Smooth muscle cell (in vitro differentiated cells): Measurements from ENCODE around the gene DAB1. TPM values are rescaled to one million over a fixed set of nuclear protein-coding genes. Genes with fewer than 3 reads are reported as not detected.

Experiments used
- DNase-seq: peaks from one replicate; lab custom pipeline; 2025; ENCODE audit not compliant: unreplicated experiment; lab: John Stamatoyannopoulos, UW
- H2AFZ ChIP-seq: fragments of 200-600 bp; sonication (generic); 2 replicates; pipeline ENCODE4 v1.6.0; 2016; ENCODE audit warnings: antibody characterized with exemption, low read depth, mild to moderate bottlenecking
- H3F3A ChIP-seq: fragments of 200-600 bp; sonication (generic); 2 replicates; pipeline ENCODE4 v1.6.0; 2017; ENCODE audit warnings: antibody characterized with exemption, low read depth
- H3K27ac ChIP-seq: fragments of 200-600 bp; sonication (generic); 2 replicates; pipeline ENCODE4 v1.5.1; 2016; ENCODE audit warnings: low read depth, mild to moderate bottlenecking
- H3K27me3 ChIP-seq: fragments of 200-600 bp; sonication (generic); 2 replicates; pipeline ENCODE4 v1.6.1; 2016; ENCODE audit warnings: low read depth, mild to moderate bottlenecking
- H3K36me3 ChIP-seq: fragments of 200-600 bp; sonication (generic); 2 replicates; pipeline ENCODE4 v1.5.1; 2016; ENCODE audit warnings: low read depth
- H3K4me1 ChIP-seq: fragments of 200-600 bp; sonication (generic); 2 replicates; pipeline ENCODE4 v1.5.1; 2016; ENCODE audit warnings: low read depth
- H3K4me2 ChIP-seq: fragments of 200-600 bp; sonication (generic); 2 replicates; pipeline ENCODE4 v1.6.0; 2016; ENCODE audit warnings: mild to moderate bottlenecking
- H3K4me3 ChIP-seq: fragments of 200-600 bp; sonication (generic); 2 replicates; pipeline ENCODE4 v1.5.1; 2016; ENCODE audit warnings: mild to moderate bottlenecking
- H3K79me2 ChIP-seq: fragments of 200-600 bp; sonication (generic); 2 replicates; pipeline ENCODE4 v1.6.0; 2016; ENCODE audit warnings: low read depth, mild to moderate bottlenecking
- H3K9ac ChIP-seq: fragments of 200-600 bp; sonication (generic); 2 replicates; pipeline ENCODE4 v1.6.0; 2016; ENCODE audit warnings: low read depth
- H3K9me3 ChIP-seq: fragments of 200-600 bp; sonication (generic); replicated peaks from 2 replicates; pipeline ENCODE4 v1.5.1; 2016; ENCODE audit warnings: low read depth
- H4K20me1 ChIP-seq: fragments of 200-600 bp; sonication (generic); 2 replicates; pipeline ENCODE4 v1.6.0; 2016; ENCODE audit warnings: low read depth
- WGBS: methylation state at CpG from one replicate; pipeline ENCODE4 v1.1.7; 2016; ENCODE audit warnings: low lambda C conversion rate; 5-methylcytosine and 5-hydroxymethylcytosine counted together
- polyA plus RNA-seq: library from polyadenylated mRNA; unstranded; fragments of >200 nt; fragmentation: Nextera tagmentation; extraction: Ambion mirVana; gene quantifications from 2 replicates; pipeline ENCODE4 v1.2.1, GENCODE V29; 2016
- total RNA-seq: library from RNA; depleted of rRNA; stranded (reverse); fragments of >200 nt; gene quantifications from 2 replicates; pipeline ENCODE4 v1.2.3, GENCODE V29; 2014
- TF ChIP-seq, protein P1 (sequence below): fragments of 200-600 bp; sonication (generic); IDR thresholded peaks from 2 replicates; pipeline ENCODE4 v1.5.1; 2017; ENCODE audit warnings: borderline replicate concordance, mild to moderate bottlenecking, antibody characterized with exemption; ENCODE audit not compliant: insufficient read depth, poor library complexity, severe bottlenecking

The DAB1 gene
- total and polyA plus RNA-seq, 2 experiments from 2014 or later, result 0.22 to 0.30 TPM

DNA sequence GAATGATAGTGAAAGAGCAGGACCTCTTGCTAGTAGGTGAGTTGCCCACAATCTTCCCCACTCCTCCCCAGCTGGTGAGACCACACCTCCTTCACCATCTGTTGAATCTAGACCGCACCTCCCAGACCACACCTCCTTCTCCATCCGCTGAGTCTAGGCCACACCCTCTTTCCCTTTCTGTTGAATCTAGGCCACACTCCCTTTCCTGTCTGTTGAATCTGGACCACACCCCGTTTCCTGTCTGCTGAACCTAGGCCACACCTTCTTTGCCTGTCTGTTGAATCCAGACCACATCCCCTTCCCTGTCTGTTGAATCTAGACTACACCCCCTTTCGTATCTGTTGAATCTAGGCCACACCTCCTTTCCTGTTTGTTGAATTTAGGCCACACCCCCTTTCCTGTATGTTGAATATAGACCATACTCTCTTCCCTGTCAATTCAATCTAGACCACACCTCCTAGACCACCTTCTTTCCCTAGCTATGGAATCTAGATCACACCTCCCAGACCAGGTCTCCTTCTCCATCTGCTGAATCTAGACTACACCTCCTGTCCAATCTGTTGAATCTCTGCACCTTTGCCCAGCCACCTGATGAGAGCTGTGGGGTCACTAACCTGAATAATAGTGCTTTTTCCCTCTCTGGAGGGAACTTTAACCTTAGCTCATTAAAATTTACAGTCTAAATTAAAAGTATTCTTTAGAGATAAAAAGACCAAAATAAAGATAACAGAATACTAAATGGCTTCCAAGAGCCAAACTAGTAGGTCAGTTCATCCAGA is 116.3 kb downstream of the DAB1 start:
- H3K4me1 ChIP-seq, result no peaks in the 10 kb centered on the region
- no peaks in the 10 kb centered on the region for H3F3A ChIP-seq
- H3K4me2 ChIP-seq, result no peak overlapping the region
- no peaks in the 10 kb centered on the region for H3K79me2 ChIP-seq
- no peak for DNase-seq
- H3K36me3 ChIP-seq, result no peaks in the 10 kb centered on the region
- whole genome bisulfite sequencing, result 86% methylated on average over 4 of the region's 4 CpGs
- H3K4me3 ChIP-seq, result no peak overlapping the region
- no peak overlapping the region for H3K9ac ChIP-seq
- no peak overlapping the region for H2AFZ ChIP-seq
- H3K27me3 ChIP-seq, result no peaks in the 10 kb centered on the region
- no peaks in the 10 kb centered on the region for H4K20me1 ChIP-seq
- H3K27ac ChIP-seq, result no peak overlapping the region
- TF ChIP-seq, protein P1, sequence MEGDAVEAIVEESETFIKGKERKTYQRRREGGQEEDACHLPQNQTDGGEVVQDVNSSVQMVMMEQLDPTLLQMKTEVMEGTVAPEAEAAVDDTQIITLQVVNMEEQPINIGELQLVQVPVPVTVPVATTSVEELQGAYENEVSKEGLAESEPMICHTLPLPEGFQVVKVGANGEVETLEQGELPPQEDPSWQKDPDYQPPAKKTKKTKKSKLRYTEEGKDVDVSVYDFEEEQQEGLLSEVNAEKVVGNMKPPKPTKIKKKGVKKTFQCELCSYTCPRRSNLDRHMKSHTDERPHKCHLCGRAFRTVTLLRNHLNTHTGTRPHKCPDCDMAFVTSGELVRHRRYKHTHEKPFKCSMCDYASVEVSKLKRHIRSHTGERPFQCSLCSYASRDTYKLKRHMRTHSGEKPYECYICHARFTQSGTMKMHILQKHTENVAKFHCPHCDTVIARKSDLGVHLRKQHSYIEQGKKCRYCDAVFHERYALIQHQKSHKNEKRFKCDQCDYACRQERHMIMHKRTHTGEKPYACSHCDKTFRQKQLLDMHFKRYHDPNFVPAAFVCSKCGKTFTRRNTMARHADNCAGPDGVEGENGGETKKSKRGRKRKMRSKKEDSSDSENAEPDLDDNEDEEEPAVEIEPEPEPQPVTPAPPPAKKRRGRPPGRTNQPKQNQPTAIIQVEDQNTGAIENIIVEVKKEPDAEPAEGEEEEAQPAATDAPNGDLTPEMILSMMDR, result no peak
- no peaks in the 10 kb centered on the region for H3K9me3 ChIP-seq

DNA sequence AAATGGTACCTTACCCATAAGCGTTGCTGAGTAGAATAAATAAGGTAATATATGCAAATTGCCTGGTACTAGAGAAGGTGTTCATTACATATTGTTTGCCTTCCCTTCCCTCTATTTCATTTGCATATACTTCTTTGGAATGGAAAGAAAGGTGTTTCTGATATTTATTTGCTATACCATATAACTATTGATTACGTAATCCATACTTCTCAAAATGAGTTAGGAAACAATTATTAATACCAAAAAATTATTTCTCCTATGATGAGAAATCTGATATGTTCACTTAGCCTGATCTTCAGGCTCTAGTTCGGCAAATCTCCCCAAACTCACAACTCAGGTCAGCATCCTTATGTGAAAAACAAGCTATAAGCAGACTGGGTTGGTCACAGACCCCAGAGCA is 119.3 kb downstream of the DAB1 start:
- Histone ChIP-seq H3K4me2 (no peak overlapping the region), H2AFZ (no peak overlapping the region), H3K9me3 (no peaks in the 10 kb centered on the region), H3F3A (no peaks in the 10 kb centered on the region), H3K4me3 (no peak overlapping the region), H3K27ac (no peak overlapping the region), H3K79me2 (no peaks in the 10 kb centered on the region), H3K9ac (no peak overlapping the region), H3K36me3 (no peaks in the 10 kb centered on the region), H3K27me3 (no peaks in the 10 kb centered on the region), H3K4me1 (no peaks in the 10 kb centered on the region), H4K20me1 (no peaks in the 10 kb centered on the region)
- no peak for DNase-seq
- WGBS, result 92% methylated on average over 3 of the region's 3 CpGs
- TF ChIP-seq, protein P1, result no peak

DNA sequence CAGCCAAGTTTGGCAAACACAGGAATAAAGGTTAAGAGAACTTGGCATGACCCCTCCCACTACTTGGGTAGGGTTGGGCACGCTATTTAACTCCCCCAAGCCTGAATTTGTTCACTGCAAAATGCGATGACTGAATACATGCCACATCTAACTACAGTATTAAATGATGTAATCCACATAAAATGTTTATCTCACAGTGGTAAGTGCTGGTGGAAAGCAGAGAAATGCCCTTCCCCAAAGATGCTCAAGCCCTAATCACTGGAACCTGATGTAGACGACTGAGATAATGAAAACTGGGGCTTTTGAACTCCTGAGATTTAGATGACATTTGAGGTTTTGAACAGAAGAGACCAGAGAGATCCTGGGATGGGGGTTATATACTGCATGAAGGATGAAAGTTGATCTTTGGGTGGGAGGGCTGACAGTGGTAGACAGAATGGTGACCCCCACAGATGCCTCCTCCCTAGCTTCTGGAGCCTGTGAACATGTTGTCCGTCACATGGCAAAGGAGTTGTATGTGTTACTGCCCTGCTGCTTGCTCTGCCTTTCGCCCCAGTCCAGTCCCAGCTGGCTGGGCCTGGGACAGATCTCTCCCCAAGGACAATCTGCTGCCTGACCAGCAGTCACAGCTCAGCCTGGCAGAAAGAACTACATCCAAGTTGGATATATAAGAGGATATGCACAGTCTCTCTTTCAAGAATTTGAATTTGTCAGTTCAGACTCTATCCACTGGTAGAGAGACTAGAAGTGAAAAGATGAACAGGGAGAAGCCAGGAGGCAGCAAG is 120.9 kb downstream of the DAB1 start:
- TF ChIP-seq, protein P1, result no peak
- no peak overlapping the region for H3K9ac ChIP-seq
- no peak overlapping the region for H3K27ac ChIP-seq
- WGBS, result 77% methylated on average over 5 of the region's 5 CpGs
- H3K9me3 ChIP-seq, result no peaks in the 10 kb centered on the region
- DNase-seq, result no peak
- H3K36me3 ChIP-seq, result no peaks in the 10 kb centered on the region
- no peak overlapping the region for H3K4me2 ChIP-seq
- H3K4me1 ChIP-seq, result no peaks in the 10 kb centered on the region
- no peaks in the 10 kb centered on the region for H4K20me1 ChIP-seq
- no peak overlapping the region for H2AFZ ChIP-seq
- no peak overlapping the region for H3K4me3 ChIP-seq
- H3K27me3 ChIP-seq, result no peaks in the 10 kb centered on the region
- no peaks in the 10 kb centered on the region for H3F3A ChIP-seq
- H3K79me2 ChIP-seq, result no peaks in the 10 kb centered on the region
